Liver (tissue), 2 donors: ENCODE results near the gene M1AP.

Source experiments
- CTCF ChIP-seq: fragments of 150-350 bp; IDR thresholded peaks from 2 replicates; pipeline ENCODE4 v1.5.1; 2017; ENCODE audit warnings: improper control_type of control experiment, low read depth, low read length; ENCODE audit not compliant: missing input control
- MAX ChIP-seq: IDR thresholded peaks from 2 replicates; pipeline ENCODE4 v1.6.1; 2016; ENCODE audit warnings: antibody characterized with exemption
- donor health status: healthy.

GRCh38 chr2:74560591-74560990, 87.5 kb downstream of the M1AP start:
- no peak for TF ChIP-seq MAX
- TF ChIP-seq CTCF = no peak
